ENCODE data around the gene ITGB6.

The ITGB6 gene

DNA sequence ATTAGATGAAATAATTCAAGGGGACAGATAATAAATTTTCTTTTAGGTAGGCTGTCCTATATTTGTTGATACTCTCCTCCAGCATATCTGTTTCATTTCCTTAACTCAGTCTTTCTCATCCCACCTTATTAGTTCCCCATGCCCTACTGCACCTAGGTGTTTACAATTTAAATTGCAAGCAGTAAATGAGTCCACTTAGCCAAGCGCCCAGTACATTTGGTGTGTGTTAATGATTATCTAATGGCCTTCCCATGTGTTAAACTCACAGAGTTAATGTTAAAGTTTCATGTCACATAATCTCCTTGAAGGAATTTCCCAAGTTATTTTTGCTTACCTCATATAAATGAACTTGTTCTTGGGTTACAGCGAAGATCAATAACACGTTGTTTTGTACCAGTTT is 31.2 kb downstream of the ITGB6 start:
- no peaks in the 10 kb centered on the region for H3K79me2 ChIP-seq
- no peaks in the 10 kb centered on the region for H3K36me3 ChIP-seq (ENCODE audit: control insufficient read depth, insufficient read depth, low read length)
- TF ChIP-seq, protein P1, sequence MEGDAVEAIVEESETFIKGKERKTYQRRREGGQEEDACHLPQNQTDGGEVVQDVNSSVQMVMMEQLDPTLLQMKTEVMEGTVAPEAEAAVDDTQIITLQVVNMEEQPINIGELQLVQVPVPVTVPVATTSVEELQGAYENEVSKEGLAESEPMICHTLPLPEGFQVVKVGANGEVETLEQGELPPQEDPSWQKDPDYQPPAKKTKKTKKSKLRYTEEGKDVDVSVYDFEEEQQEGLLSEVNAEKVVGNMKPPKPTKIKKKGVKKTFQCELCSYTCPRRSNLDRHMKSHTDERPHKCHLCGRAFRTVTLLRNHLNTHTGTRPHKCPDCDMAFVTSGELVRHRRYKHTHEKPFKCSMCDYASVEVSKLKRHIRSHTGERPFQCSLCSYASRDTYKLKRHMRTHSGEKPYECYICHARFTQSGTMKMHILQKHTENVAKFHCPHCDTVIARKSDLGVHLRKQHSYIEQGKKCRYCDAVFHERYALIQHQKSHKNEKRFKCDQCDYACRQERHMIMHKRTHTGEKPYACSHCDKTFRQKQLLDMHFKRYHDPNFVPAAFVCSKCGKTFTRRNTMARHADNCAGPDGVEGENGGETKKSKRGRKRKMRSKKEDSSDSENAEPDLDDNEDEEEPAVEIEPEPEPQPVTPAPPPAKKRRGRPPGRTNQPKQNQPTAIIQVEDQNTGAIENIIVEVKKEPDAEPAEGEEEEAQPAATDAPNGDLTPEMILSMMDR (IDR thresholded peaks at IDR 0.05) = no peak
- H2AFZ ChIP-seq = no peak overlapping the region
- H3K4me1 ChIP-seq = peaks cover 18% of the 10 kb centered on the region
- no peaks in the 10 kb centered on the region for H3K27me3 ChIP-seq (ENCODE audit: control insufficient read depth, insufficient read depth, low read length)
- no peak overlapping the region for H3K9ac ChIP-seq
- H3K27ac ChIP-seq = no peak overlapping the region
- no peak overlapping the region for H3K4me2 ChIP-seq (ENCODE audit: low read length)
- no peak overlapping the region for H3K4me3 ChIP-seq (ENCODE audit: low read depth, low read length)
- H3K9me3 ChIP-seq (ENCODE audit: control insufficient read depth, low read length) = no peaks in the 10 kb centered on the region

DNA sequence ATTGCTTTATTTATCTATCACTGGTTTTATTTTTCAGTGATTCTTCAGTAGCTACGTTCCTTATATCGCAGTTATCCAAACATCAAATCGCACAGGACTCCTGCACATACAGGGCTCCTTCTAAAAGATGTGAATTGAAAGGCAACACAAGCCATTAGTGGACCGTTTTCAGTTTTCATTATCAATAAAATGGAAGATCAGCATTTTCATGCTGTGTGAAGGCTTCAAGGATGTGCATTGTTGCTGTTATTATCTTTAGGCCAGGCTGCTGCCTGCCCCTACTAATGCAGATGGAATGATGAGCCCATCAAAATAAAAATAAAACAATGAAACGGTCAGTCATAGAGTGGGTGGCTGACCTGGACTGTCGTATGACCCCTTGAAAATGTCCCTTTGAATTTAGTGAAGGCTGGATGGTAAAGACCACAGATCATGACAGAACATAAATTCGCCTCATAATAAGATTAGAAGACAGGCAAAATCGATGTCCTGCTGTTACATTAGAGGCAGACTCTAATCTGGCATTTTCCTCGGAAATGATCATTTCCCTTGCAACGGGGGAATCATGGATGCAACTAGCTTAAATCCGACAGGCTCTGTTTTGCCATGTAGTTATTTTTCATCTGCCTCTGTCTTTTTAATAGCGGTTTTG is 32.9 kb downstream of the ITGB6 start:
- H3K36me3 ChIP-seq (ENCODE audit: control insufficient read depth, insufficient read depth, low read length) = no peaks in the 10 kb centered on the region
- no peak overlapping the region for H3K27ac ChIP-seq
- H2AFZ ChIP-seq = no peak overlapping the region
- no peaks in the 10 kb centered on the region for H3K79me2 ChIP-seq
- no peaks in the 10 kb centered on the region for H3K9me3 ChIP-seq (ENCODE audit: control insufficient read depth, low read length)
- no peaks in the 10 kb centered on the region for H3K27me3 ChIP-seq (ENCODE audit: control insufficient read depth, insufficient read depth, low read length)
- H3K4me2 ChIP-seq (ENCODE audit: low read length) = no peak overlapping the region
- peaks cover 18% of the 10 kb centered on the region for H3K4me1 ChIP-seq
- no peak overlapping the region for H3K4me3 ChIP-seq (ENCODE audit: low read depth, low read length)
- TF ChIP-seq, protein P1 (IDR thresholded peaks at IDR 0.05) = no peak
- no peak overlapping the region for H3K9ac ChIP-seq

DNA sequence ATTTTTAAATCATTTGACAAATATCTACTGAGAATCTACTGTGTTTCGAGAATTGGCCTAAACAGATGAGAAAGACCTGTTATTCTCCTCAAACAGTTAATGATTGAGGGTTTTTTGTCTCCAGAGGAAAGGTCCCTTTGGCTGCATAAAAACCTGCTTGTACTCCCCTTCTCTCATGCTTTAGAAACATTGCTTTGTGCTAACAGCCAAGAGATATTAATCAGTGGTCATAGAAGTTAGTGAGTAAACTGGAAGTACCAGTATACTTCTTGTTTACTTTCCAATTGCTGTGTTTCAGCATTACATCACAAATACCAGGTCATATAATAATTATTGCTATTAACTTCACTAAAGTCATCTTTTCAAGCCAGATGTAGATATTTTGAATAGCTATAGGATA is 34.1 kb downstream of the ITGB6 start:
- peaks cover 18% of the 10 kb centered on the region for H3K4me1 ChIP-seq
- H3K9ac ChIP-seq = no peak overlapping the region
- H3K27me3 ChIP-seq (ENCODE audit: control insufficient read depth, insufficient read depth, low read length) = no peaks in the 10 kb centered on the region
- no peak overlapping the region for H2AFZ ChIP-seq
- no peaks in the 10 kb centered on the region for H3K79me2 ChIP-seq
- no peaks in the 10 kb centered on the region for H3K9me3 ChIP-seq (ENCODE audit: control insufficient read depth, low read length)
- no peak overlapping the region for H3K4me2 ChIP-seq (ENCODE audit: low read length)
- H3K27ac ChIP-seq = peak overlapping the region; percentile 9
- TF ChIP-seq, protein P1 (IDR thresholded peaks at IDR 0.05) = no peak
- H3K4me3 ChIP-seq (ENCODE audit: low read depth, low read length) = no peak overlapping the region
- no peaks in the 10 kb centered on the region for H3K36me3 ChIP-seq (ENCODE audit: control insufficient read depth, insufficient read depth, low read length)

DNA sequence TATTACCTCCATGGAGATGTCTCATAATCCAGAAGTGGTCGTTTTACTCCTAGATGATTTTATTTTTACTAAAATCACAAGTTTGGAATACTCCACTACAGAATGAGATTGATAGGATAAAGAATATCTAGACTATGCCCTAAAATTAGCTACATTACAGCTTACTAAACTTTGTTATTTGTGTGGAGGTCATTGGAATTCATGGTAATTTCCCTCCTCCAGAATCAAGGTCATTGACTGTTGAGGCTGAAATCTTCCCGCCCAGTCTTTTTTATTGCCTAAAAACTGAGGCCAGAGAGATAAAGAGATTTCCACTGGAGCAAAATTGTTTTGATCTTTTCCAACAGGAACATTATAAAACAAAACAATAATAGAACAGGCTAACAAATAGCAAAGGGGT is 35.0 kb downstream of the ITGB6 start:
- no peaks in the 10 kb centered on the region for H3K36me3 ChIP-seq (ENCODE audit: control insufficient read depth, insufficient read depth, low read length)
- TF ChIP-seq, protein P1 (IDR thresholded peaks at IDR 0.05) = no peak
- H3K9me3 ChIP-seq (ENCODE audit: control insufficient read depth, low read length) = no peaks in the 10 kb centered on the region
- no peaks in the 10 kb centered on the region for H3K27me3 ChIP-seq (ENCODE audit: control insufficient read depth, insufficient read depth, low read length)
- no peak overlapping the region for H3K9ac ChIP-seq
- no peak overlapping the region for H3K4me3 ChIP-seq (ENCODE audit: low read depth, low read length)
- peaks cover 18% of the 10 kb centered on the region for H3K4me1 ChIP-seq
- no peak overlapping the region for H3K4me2 ChIP-seq (ENCODE audit: low read length)
- no peak overlapping the region for H3K27ac ChIP-seq
- no peaks in the 10 kb centered on the region for H3K79me2 ChIP-seq
- no peak overlapping the region for H2AFZ ChIP-seq

Measured in parathyroid adenoma (tissue), 2 donors.